Uterus (tissue), 2 donors: ENCODE data around the gene CD300A.

ENCODE experiments used
- POLR2A ChIP-seq, 2 donors: fragments of 450-650 bp; IDR thresholded peaks; one replicate each; pipeline ENCODE4 v1.6.1; 2016; ENCODE audit warnings: antibody characterized with exemption in 2 of 2, mild to moderate bottlenecking in 1 of 2, moderate library complexity in 1 of 2
- TF ChIP-seq, protein P1 (sequence below), 4 experiments: fragments of 200-600 bp in 2 of 4; fragments of 450-650 bp in 2 of 4; sonication (generic) in 2 of 4; IDR thresholded peaks; one replicate each; pipeline ENCODE4 v1.5.1; 2016 to 2019; ENCODE audit warnings: antibody characterized with exemption in 4 of 4, mild to moderate bottlenecking in 2 of 4, moderate library complexity in 1 of 4

DNA sequence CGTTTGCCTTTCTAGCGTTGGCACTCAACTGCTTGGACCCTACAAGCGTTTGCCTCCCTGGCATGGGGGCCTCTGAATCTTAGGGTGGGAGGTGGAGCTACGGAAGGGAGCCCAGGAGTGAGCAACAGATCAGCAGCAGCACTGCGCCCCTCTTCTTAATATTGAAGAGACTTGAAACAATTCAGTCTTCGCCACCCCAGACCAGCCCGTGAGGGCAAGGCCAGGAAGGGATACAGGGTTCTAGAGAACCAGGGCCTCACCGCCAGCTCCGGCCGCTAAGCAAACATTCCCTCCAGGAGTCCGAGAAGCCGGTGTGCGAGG, 36.1 kb upstream of the CD300A start:
- TF ChIP-seq, protein P1, sequence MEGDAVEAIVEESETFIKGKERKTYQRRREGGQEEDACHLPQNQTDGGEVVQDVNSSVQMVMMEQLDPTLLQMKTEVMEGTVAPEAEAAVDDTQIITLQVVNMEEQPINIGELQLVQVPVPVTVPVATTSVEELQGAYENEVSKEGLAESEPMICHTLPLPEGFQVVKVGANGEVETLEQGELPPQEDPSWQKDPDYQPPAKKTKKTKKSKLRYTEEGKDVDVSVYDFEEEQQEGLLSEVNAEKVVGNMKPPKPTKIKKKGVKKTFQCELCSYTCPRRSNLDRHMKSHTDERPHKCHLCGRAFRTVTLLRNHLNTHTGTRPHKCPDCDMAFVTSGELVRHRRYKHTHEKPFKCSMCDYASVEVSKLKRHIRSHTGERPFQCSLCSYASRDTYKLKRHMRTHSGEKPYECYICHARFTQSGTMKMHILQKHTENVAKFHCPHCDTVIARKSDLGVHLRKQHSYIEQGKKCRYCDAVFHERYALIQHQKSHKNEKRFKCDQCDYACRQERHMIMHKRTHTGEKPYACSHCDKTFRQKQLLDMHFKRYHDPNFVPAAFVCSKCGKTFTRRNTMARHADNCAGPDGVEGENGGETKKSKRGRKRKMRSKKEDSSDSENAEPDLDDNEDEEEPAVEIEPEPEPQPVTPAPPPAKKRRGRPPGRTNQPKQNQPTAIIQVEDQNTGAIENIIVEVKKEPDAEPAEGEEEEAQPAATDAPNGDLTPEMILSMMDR (IDR thresholded peaks at IDR 0.05), result no peak
- no peak for TF ChIP-seq POLR2A (IDR thresholded peaks at IDR 0.05)
